Measurements from ENCODE around the gene ARMH3. TPM values are rescaled to one million over a fixed set of nuclear protein-coding genes. Genes with fewer than 3 reads are reported as not detected.
"Not testable (repeated sequence)": the region's sequence is repeated elsewhere in the genome, so short reads cannot be mapped to it uniquely, and the experiment has no call there.

Gene ARMH3
- total RNA-seq, 2 experiments from 2014 or later, result 7.9 to 24.3 TPM

DNA sequence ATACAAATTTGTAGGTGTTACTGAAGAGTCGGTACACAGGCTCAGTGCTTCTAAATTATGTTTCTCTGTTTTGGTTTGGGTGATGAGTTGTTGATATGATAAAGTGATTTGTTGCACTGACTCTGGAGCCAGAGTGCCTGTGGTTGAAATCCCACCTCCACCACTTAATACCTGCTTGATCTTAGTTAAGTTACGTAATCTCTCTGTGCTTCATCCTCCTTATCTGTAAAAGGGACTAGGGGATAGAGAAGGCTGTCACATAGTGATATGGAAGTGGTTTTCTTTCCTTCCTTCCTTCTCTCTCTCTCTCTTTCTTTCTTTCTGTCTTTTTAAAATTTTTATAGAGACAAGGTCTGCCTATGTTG is 8.5 kb upstream of the ARMH3 start:
- peak overlapping the region; percentile 100 for H3K4me3 ChIP-seq (ENCODE audit: low read depth, low read length, poor library complexity, severe bottlenecking)
- ChIA-PET POLR2A (no interaction called here), CTCF (ENCODE audit: unreplicated experiment) (no interaction called here)
- peak overlapping the region; percentile 91 for H2AFZ ChIP-seq (ENCODE audit: low read length)
- intact Hi-C loops (cut with micrococcal nuclease; ENCODE audit: unreplicated experiment), result loop anchor here (2.0 kb wide), 1 partner anchor 50 kb away; no protein-coding TSS in a partner anchor
- H4K20me1 ChIP-seq (ENCODE audit: insufficient read depth, low read length), result no peaks in the 10 kb centered on the region; the same call in 1 of the 2 replicates
- no TSS peak for BruUV-seq (replicated peaks)
- H3K4me2 ChIP-seq (ENCODE audit: low read length), result peak overlapping the region; percentile 85
- DNase-seq (ENCODE audit: low spot score), result no peak
- H3K79me2 ChIP-seq (ENCODE audit: insufficient read depth, low read depth, low read length), result peaks cover 7% of the 10 kb centered on the region; the same call in 1 of the 2 replicates
- no peaks in the 10 kb centered on the region for H3K9me2 ChIP-seq (ENCODE audit: insufficient read depth, low read length)
- H3K36me3 ChIP-seq (ENCODE audit: insufficient read depth, low read length), result peaks cover 20% of the 10 kb centered on the region; the same call in 1 of the 2 replicates
- H3K4me1 ChIP-seq (ENCODE audit: insufficient read depth, low read length, poor library complexity, severe bottlenecking), result peaks cover 17% of the 10 kb centered on the region
- no peak for TF ChIP-seq EZH2phosphoT487 (IDR thresholded peaks at IDR 0.05; ENCODE audit: borderline replicate concordance, low read depth, low read length)
- TF ChIP-seq, protein P1, sequence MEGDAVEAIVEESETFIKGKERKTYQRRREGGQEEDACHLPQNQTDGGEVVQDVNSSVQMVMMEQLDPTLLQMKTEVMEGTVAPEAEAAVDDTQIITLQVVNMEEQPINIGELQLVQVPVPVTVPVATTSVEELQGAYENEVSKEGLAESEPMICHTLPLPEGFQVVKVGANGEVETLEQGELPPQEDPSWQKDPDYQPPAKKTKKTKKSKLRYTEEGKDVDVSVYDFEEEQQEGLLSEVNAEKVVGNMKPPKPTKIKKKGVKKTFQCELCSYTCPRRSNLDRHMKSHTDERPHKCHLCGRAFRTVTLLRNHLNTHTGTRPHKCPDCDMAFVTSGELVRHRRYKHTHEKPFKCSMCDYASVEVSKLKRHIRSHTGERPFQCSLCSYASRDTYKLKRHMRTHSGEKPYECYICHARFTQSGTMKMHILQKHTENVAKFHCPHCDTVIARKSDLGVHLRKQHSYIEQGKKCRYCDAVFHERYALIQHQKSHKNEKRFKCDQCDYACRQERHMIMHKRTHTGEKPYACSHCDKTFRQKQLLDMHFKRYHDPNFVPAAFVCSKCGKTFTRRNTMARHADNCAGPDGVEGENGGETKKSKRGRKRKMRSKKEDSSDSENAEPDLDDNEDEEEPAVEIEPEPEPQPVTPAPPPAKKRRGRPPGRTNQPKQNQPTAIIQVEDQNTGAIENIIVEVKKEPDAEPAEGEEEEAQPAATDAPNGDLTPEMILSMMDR (conservative IDR thresholded peaks at IDR 0.05; ENCODE audit: low read length), result no peak
- peak overlapping the region; percentile 14 for H3K27ac ChIP-seq (ENCODE audit: low read depth, low read length, poor library complexity, severe bottlenecking)
- H3K9me3 ChIP-seq (ENCODE audit: low read length), result no peaks in the 10 kb centered on the region

DNA sequence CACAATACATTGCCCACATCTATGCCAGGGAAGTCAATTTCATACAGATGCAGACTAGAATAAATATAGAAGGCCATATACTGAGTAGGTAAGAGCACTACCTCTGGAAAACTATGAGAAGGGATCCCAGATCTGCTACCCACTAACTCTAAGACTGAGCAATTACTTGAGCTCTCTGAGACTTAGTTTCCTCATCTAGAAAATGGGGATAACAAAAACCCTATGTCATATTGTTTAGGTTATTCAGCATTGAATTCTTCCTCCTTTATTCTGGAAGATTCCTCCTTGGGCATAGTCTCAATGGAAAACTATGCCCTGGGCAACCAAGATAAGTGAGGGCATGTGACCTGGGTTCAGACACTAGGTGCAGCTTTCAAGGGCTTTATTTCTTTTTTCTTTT is 4.0 kb upstream of the ARMH3 start:
- ChIA-PET CTCF (ENCODE audit: unreplicated experiment) (no interaction called here), POLR2A (no interaction called here)
- Histone ChIP-seq H3K4me2 (ENCODE audit: low read length) (no peak overlapping the region), H3K4me1 (ENCODE audit: insufficient read depth, low read length, poor library complexity, severe bottlenecking) (peaks cover 13% of the 10 kb centered on the region), H2AFZ (ENCODE audit: low read length) (no peak overlapping the region), H3K79me2 (ENCODE audit: insufficient read depth, low read depth, low read length) (peaks cover 6% of the 10 kb centered on the region; the same call in 1 of the 2 replicates), H3K4me3 (ENCODE audit: low read depth, low read length, poor library complexity, severe bottlenecking) (no peak overlapping the region), H3K9me2 (ENCODE audit: insufficient read depth, low read length) (no peaks in the 10 kb centered on the region), H4K20me1 (ENCODE audit: insufficient read depth, low read length) (no peaks in the 10 kb centered on the region), H3K9me3 (ENCODE audit: low read length) (no peaks in the 10 kb centered on the region), H3K36me3 (ENCODE audit: insufficient read depth, low read length) (no peaks in the 10 kb centered on the region), H3K27ac (ENCODE audit: low read depth, low read length, poor library complexity, severe bottlenecking) (no peak overlapping the region)
- no TSS peak for BruUV-seq (replicated peaks)
- TF ChIP-seq EZH2phosphoT487 (IDR thresholded peaks at IDR 0.05; ENCODE audit: borderline replicate concordance, low read depth, low read length), result no peak
- TF ChIP-seq, protein P1 (conservative IDR thresholded peaks at IDR 0.05; ENCODE audit: low read length), result no peak
- no peak for DNase-seq (ENCODE audit: low spot score)
- intact Hi-C loops (cut with micrococcal nuclease; ENCODE audit: unreplicated experiment), result no loop called here

DNA sequence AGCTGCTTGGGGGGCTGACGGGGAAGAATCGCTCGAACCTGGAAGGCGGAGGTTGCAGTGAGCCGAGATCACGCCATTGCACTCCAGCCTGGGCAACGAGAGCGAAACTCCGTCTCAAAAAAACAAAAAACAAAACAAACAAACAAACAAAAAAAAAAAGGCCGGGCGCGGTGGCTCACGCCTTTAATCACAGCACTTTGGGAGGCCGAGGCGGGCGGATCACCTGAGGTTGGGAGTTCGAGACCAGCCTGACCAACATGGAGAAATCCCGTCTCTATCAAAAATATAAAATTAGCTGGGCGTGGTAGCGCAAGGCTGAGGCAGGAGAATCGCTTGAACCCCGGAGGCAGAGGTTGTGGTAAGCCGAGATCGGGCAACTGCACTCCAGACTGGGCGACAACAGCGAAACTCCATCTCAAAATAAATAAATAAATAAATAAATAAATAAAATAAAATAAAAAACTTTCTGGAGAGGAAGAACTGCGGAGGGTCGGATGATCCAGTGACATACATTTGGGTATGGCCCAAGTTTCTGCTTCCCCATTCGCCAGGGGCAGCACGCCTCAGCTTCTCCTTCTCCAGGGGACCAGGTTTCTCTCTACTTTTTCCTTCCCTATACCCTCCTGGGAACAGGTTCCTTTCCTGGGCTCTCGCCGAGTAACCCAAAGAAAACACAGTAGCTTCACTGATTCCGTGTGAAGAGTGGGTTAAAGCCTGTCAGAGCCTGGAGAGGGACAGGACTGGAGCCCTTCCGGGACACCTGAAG is 909 bp downstream of the ARMH3 start:
- H3K27ac ChIP-seq (ENCODE audit: low read depth, low read length, poor library complexity, severe bottlenecking), result peak overlapping the region; percentile 30
- BruUV-seq (replicated peaks); H3K36me3 ChIP-seq (ENCODE audit: insufficient read depth, low read length); DNase-seq (ENCODE audit: low spot score); H4K20me1 ChIP-seq (ENCODE audit: insufficient read depth, low read length); CTCF ChIA-PET (ENCODE audit: unreplicated experiment); H3K9me2 ChIP-seq (ENCODE audit: insufficient read depth, low read length); H3K9me3 ChIP-seq (ENCODE audit: low read length); intact Hi-C loops (cut with micrococcal nuclease; ENCODE audit: unreplicated experiment): not testable (repeated sequence)
- peak overlapping the region; percentile 59; the same call in 1 of the 2 replicates for H2AFZ ChIP-seq (ENCODE audit: low read length)
- H3K79me2 ChIP-seq (ENCODE audit: insufficient read depth, low read depth, low read length), result peaks cover 44% of the 10 kb centered on the region; the same call in 1 of the 2 replicates
- H3K4me1 ChIP-seq (ENCODE audit: insufficient read depth, low read length, poor library complexity, severe bottlenecking), result peaks cover 30% of the 10 kb centered on the region
- peak overlapping the region; percentile 62 for H3K4me2 ChIP-seq (ENCODE audit: low read length)
- POLR2A ChIA-PET, result interaction anchor here (0.6 to 1.5 kb wide), 7 partner anchors 8 to 1009 kb away, joined by 3 to 4 read pairs (median 3); no protein-coding TSS in a partner anchor
- H3K4me3 ChIP-seq (ENCODE audit: low read depth, low read length, poor library complexity, severe bottlenecking), result peak overlapping the region; percentile 86
